ENCODE data around the gene ROMO1. TPM values are rescaled to one million over a fixed set of nuclear protein-coding genes. Genes with fewer than 3 reads are reported as not detected.
"Not testable (repeated sequence)": the region's sequence is repeated elsewhere in the genome, so short reads cannot be mapped to it uniquely, and the experiment has no call there.

The ROMO1 gene
- total RNA-seq, 1 donor from 2014 or later: 131 TPM

DNA sequence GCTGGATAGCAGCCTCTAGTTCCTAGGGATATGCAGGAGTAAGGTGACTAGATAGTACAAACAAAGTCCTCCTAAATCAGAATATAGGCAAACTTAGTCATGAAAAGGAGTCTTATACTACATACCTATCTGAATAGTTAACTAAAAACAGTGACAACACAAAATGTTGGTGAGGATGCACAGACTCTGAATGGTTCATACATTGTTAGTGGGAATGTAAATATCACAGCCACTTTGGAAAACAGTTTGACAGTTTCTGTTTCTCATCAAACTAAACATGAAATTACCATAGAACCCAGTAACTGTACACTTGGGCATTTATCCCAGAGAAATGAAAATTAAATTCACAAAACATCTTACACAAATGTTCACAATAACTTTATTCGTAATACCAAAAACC is 17.2 kb upstream of the ROMO1 start:
- Mint-ChIP-seq H3K27ac (no peak overlapping the region), H3K9me3 (no peaks in the 10 kb centered on the region), H3K27me3 (no peaks in the 10 kb centered on the region), H3K36me3 (peaks cover 3% of the 10 kb centered on the region), H3K4me1 (ENCODE audit: unreplicated experiment) (peaks cover 4% of the 10 kb centered on the region), H3K4me3 (no peak overlapping the region)
- TF ChIP-seq CTCF (conservative IDR thresholded peaks at IDR 0.05): no peak
- DNase-seq (ENCODE audit: extremely low spot score, unreplicated experiment): no peak

DNA sequence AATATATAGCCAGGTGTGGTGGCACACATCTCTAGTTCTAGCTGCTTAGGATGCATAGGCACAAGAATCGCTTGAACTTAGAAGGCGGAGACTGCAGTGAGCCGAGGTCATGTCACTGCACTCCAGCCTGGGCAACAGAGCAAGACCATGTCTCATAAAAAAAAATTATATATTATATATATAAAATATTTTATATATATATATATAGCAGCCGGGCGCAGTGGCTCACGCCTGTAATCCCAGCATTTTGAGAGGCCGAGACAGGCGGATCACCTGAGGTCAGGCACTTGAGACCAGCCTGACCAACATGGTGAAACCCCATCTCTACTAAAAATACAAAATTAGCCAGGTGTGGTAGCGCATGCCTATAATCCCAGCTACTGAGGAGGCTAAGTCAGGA is 13.8 kb upstream of the ROMO1 start:
- not testable (repeated sequence) for H3K9me3 Mint-ChIP-seq; H3K27me3 Mint-ChIP-seq; H3K4me3 Mint-ChIP-seq; H3K27ac Mint-ChIP-seq; H3K4me1 Mint-ChIP-seq (ENCODE audit: unreplicated experiment)
- peak; percentile 4 for DNase-seq (ENCODE audit: extremely low spot score, unreplicated experiment)
- H3K36me3 Mint-ChIP-seq: peaks cover 17% of the 10 kb centered on the region

DNA sequence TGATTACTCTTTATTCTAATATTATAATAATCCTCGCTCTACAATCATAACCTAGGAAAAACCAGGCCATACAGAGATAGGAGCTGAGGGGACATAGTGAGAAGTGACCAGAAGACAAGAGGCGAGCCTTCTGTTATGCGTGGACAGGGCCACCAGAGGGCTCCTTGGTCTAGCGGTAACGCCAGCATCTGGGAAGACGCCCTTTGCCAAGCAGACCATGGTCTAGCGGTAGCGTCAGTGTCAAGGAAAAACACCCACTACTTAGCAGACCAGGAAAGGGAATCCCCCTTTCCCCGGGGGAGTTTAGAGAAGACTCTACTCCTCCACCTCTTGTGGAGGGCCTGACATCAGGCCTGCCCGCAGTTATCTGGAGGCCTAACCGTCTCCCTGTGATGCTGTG is 12.3 kb upstream of the ROMO1 start:
- peak; percentile 42 for TF ChIP-seq CTCF (conservative IDR thresholded peaks at IDR 0.05)
- H3K4me3 Mint-ChIP-seq; H3K27ac Mint-ChIP-seq; H3K9me3 Mint-ChIP-seq; H3K27me3 Mint-ChIP-seq; H3K4me1 Mint-ChIP-seq (ENCODE audit: unreplicated experiment): not testable (repeated sequence)
- H3K36me3 Mint-ChIP-seq: peaks cover 18% of the 10 kb centered on the region
- peak; percentile 51 for DNase-seq (ENCODE audit: extremely low spot score, unreplicated experiment)

DNA sequence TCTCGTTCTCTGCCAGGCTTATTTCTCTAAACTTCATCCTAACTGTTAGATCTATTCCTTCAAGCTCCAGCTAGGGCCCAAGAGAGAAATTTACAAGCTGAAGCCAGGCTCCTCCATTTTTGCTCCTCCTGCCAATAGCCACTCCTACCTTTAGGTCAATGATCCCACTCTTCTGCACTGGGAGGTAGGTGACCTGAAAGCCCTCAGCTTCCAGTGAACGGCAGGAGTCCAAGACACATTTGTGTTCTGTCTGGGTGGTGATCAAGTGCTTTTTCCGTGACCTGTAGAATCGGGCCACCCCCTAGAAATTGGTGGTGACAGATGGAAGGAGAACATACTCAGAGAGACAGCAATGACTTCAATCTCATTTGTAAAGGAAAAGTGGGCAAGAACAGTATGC is 8.9 kb upstream of the ROMO1 start:
- Mint-ChIP-seq H3K9me3 (no peaks in the 10 kb centered on the region), H3K27ac (no peak overlapping the region), H3K4me3 (no peak overlapping the region), H3K27me3 (no peaks in the 10 kb centered on the region), H3K4me1 (ENCODE audit: unreplicated experiment) (no peaks in the 10 kb centered on the region), H3K36me3 (peaks cover 18% of the 10 kb centered on the region)
- DNase-seq (ENCODE audit: extremely low spot score, unreplicated experiment): peak; percentile 34
- TF ChIP-seq CTCF (conservative IDR thresholded peaks at IDR 0.05): no peak

GRCh38 chr20:35695245-35695749 is 3.9 kb upstream of the ROMO1 start:
- Mint-ChIP-seq H3K27me3 (no peaks in the 10 kb centered on the region), H3K9me3 (no peaks in the 10 kb centered on the region), H3K4me3 (no peak overlapping the region), H3K36me3 (peaks cover 2% of the 10 kb centered on the region), H3K4me1 (ENCODE audit: unreplicated experiment) (peaks cover 16% of the 10 kb centered on the region), H3K27ac (no peak overlapping the region)
- peak; percentile 40 for DNase-seq (ENCODE audit: extremely low spot score, unreplicated experiment)
- no peak for TF ChIP-seq CTCF (conservative IDR thresholded peaks at IDR 0.05)

- no peak overlapping the region for H3K4me3 Mint-ChIP-seq
- H3K27ac Mint-ChIP-seq: no peak overlapping the region
- no peaks in the 10 kb centered on the region for H3K36me3 Mint-ChIP-seq
- DNase-seq (ENCODE audit: extremely low spot score, unreplicated experiment): peak; percentile 20
- H3K9me3 Mint-ChIP-seq: no peaks in the 10 kb centered on the region
- no peak for TF ChIP-seq CTCF (conservative IDR thresholded peaks at IDR 0.05)
- peaks cover 23% of the 10 kb centered on the region for H3K4me1 Mint-ChIP-seq (ENCODE audit: unreplicated experiment)
- H3K27me3 Mint-ChIP-seq: no peaks in the 10 kb centered on the region
Measured at GRCh38 chr20:35695978-35696377, 3.2 kb upstream of the ROMO1 start.
